ENCODE data around the gene ZNF672. TPM values are rescaled to one million over a fixed set of nuclear protein-coding genes. Genes with fewer than 3 reads are reported as not detected.

ZNF672 gene
- total RNA-seq, 1 experiment from 2014 or later = 29.8 TPM

- DNase-seq (ENCODE audit: low read depth, low spot score) = no peak
- in situ Hi-C loops (cut with HindIII; ENCODE audit: low pct_unique_long_range_greater_than_20kb, low sequenced_read_pairs) = no loop called here
Observed at GRCh38 chr1:248847181-248847955, 9.3 kb downstream of the ZNF672 start.

GRCh38 chr1:248847956-248848561, 10.0 kb downstream of the ZNF672 start:
- in situ Hi-C loops (cut with HindIII; ENCODE audit: low pct_unique_long_range_greater_than_20kb, low sequenced_read_pairs) = no loop called here
- DNase-seq (ENCODE audit: low read depth, low spot score) = no peak

- DNase-seq (ENCODE audit: low read depth, low spot score) = no peak
Observed at GRCh38 chr1:248848602-248849001, 10.6 kb downstream of the ZNF672 start.

GRCh38 chr1:248849152-248849551, 11.1 kb downstream of the ZNF672 start:
- in situ Hi-C loops (cut with HindIII; ENCODE audit: low pct_unique_long_range_greater_than_20kb, low sequenced_read_pairs) = no loop called here
- no peak for DNase-seq (ENCODE audit: low read depth, low spot score)

More at GRCh38 chr1:248848602-248849001, 10.6 kb downstream of the ZNF672 start:
- in situ Hi-C loops (cut with HindIII; ENCODE audit: low pct_unique_long_range_greater_than_20kb, low sequenced_read_pairs) = no loop called here

- in situ Hi-C loops (cut with HindIII; ENCODE audit: low pct_unique_long_range_greater_than_20kb, low sequenced_read_pairs) = no loop called here
Observed at GRCh38 chr1:248849637-248850036, 11.6 kb downstream of the ZNF672 start.

GRCh38 chr1:248850124-248850523, 12.1 kb downstream of the ZNF672 start:
- in situ Hi-C loops (cut with HindIII; ENCODE audit: low pct_unique_long_range_greater_than_20kb, low sequenced_read_pairs) = no loop called here
- DNase-seq (ENCODE audit: low read depth, low spot score) = no peak

More at GRCh38 chr1:248849637-248850036, 11.6 kb downstream of the ZNF672 start:
- DNase-seq (ENCODE audit: low read depth, low spot score) = no peak

GRCh38 chr1:248850536-248851251, 12.7 kb downstream of the ZNF672 start:
- in situ Hi-C loops (cut with HindIII; ENCODE audit: low pct_unique_long_range_greater_than_20kb, low sequenced_read_pairs) = no loop called here
- DNase-seq (ENCODE audit: low read depth, low spot score) = no peak

- in situ Hi-C loops (cut with HindIII; ENCODE audit: low pct_unique_long_range_greater_than_20kb, low sequenced_read_pairs) = no loop called here
- DNase-seq (ENCODE audit: low read depth, low spot score) = no peak
Observed at GRCh38 chr1:248851390-248851789, 13.4 kb downstream of the ZNF672 start.

- in situ Hi-C loops (cut with HindIII; ENCODE audit: low pct_unique_long_range_greater_than_20kb, low sequenced_read_pairs) = no loop called here
- no peak for DNase-seq (ENCODE audit: low read depth, low spot score)
Observed at GRCh38 chr1:248852481-248853405, 14.7 kb downstream of the ZNF672 start.

- in situ Hi-C loops (cut with HindIII; ENCODE audit: low pct_unique_long_range_greater_than_20kb, low sequenced_read_pairs) = no loop called here
- no peak for DNase-seq (ENCODE audit: low read depth, low spot score)
Observed at GRCh38 chr1:248853663-248854375, 15.8 kb downstream of the ZNF672 start.

GRCh38 chr1:248855580-248855979, 17.6 kb downstream of the ZNF672 start:
- no peak for DNase-seq (ENCODE audit: low read depth, low spot score)
- in situ Hi-C loops (cut with HindIII; ENCODE audit: low pct_unique_long_range_greater_than_20kb, low sequenced_read_pairs) = no loop called here

GRCh38 chr1:248856176-248856575, 18.2 kb downstream of the ZNF672 start:
- in situ Hi-C loops (cut with HindIII; ENCODE audit: low pct_unique_long_range_greater_than_20kb, low sequenced_read_pairs) = no loop called here
- DNase-seq (ENCODE audit: low read depth, low spot score) = no peak

- no peak for DNase-seq (ENCODE audit: low read depth, low spot score)
- in situ Hi-C loops (cut with HindIII; ENCODE audit: low pct_unique_long_range_greater_than_20kb, low sequenced_read_pairs) = no loop called here
Observed at GRCh38 chr1:248857201-248857600, 19.2 kb downstream of the ZNF672 start.

- in situ Hi-C loops (cut with HindIII; ENCODE audit: low pct_unique_long_range_greater_than_20kb, low sequenced_read_pairs) = no loop called here
- DNase-seq (ENCODE audit: low read depth, low spot score) = no peak
Observed at GRCh38 chr1:248857749-248858095, 19.7 kb downstream of the ZNF672 start.

- in situ Hi-C loops (cut with HindIII; ENCODE audit: low pct_unique_long_range_greater_than_20kb, low sequenced_read_pairs) = no loop called here
- peak; percentile 71 for DNase-seq (ENCODE audit: low read depth, low spot score)
Observed at GRCh38 chr1:248858096-248858890, 20.3 kb downstream of the ZNF672 start.

Measured in SK-MEL-5 (cell line).